HFFc6 (cell line): Measurements from ENCODE around the gene NFKBIL1. TPM values are rescaled to one million over a fixed set of nuclear protein-coding genes. Genes with fewer than 3 reads are reported as not detected.

ENCODE experiments used
- DNase-seq: peaks from one replicate; pipeline ENCODE4 v3.0.0-alpha.2; 2018
- H3K27ac Mint-ChIP-seq: 2 replicates; pipeline ENCODE4 v1.8.0; 2020; ENCODE audit warnings: mild to moderate bottlenecking, mixed read lengths
- H3K27me3 Mint-ChIP-seq: 2 replicates; pipeline ENCODE4 v1.8.0; 2021; ENCODE audit warnings: mild to moderate bottlenecking, moderate library complexity, mixed read lengths; ENCODE audit not compliant: insufficient read depth
- H3K36me3 Mint-ChIP-seq: 2 replicates; pipeline ENCODE4 v1.8.0; 2021; ENCODE audit warnings: low read depth, mixed read lengths
- H3K4me1 Mint-ChIP-seq: 2 replicates; pipeline ENCODE4 v1.8.0; 2020; ENCODE audit warnings: low read depth, mixed read lengths
- H3K4me3 Mint-ChIP-seq: 2 replicates; pipeline ENCODE4 v1.8.0; 2020; ENCODE audit warnings: mild to moderate bottlenecking, moderate library complexity, mixed read lengths
- H3K9me3 Mint-ChIP-seq: 2 replicates; pipeline ENCODE4 v1.8.0; 2020; ENCODE audit warnings: mild to moderate bottlenecking, mixed read lengths
- total RNA-seq, 6 experiments: library from RNA; stranded (reverse); fragmentation: NEBNext Ultra II Directional; extraction: Animal tissue kit (Norgen Biotek cat#: 25700); gene quantifications; 2 replicates in 1 of 6; 3 replicates in 5 of 6; pipeline ENCODE4 v1.2.3, GENCODE V29; 2021
- TF ChIP-seq, protein P1 (sequence below): fragments of 200-600 bp; sonication (generic); IDR thresholded peaks from 2 replicates; pipeline ENCODE4 v1.5.0; 2021; ENCODE audit warnings: antibody characterized with exemption, mild to moderate bottlenecking

The NFKBIL1 gene
- total RNA-seq, 6 experiments from 2014 or later = 11.8 to 15.9 (median 13.6) TPM

DNA sequence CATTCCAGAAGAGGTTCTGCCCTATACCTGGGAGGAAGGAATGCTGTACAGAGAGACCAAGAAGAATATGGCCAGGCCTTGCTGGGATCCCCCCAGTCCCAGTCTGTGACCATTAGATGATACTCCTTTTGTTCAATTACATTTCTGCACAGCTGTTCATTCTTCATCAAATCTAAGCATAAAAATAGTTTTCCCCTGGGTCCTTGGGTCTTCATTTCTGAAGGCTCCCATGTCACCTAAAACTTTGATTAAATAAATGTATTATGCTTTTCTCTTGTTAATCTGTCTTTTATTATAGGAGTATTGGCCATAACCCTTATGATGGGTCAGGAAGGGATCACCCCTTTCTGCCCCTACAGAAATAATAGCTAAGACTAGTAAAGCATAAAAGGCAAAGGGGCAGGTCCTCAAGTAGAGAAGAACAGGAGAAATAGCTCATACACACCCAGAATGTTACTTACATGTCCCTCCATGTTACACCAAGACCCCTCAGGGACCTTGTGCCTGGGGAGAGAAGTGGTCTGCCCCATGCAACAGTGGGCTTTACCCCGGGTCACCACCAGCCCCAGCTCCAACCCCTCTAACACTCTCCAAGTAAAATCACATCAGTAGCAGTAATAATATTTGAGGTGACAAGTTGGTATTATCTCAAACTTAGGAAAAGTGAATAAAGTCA, 22.6 kb downstream of the NFKBIL1 start:
- Mint-ChIP-seq H3K27ac (no peak overlapping the region), H3K9me3 (no peaks in the 10 kb centered on the region), H3K27me3 (peaks cover 8% of the 10 kb centered on the region), H3K36me3 (no peaks in the 10 kb centered on the region), H3K4me3 (no peak overlapping the region), H3K4me1 (peaks cover 13% of the 10 kb centered on the region; the same call in 1 of the 2 replicates)
- DNase-seq = no peak
- TF ChIP-seq, protein P1, sequence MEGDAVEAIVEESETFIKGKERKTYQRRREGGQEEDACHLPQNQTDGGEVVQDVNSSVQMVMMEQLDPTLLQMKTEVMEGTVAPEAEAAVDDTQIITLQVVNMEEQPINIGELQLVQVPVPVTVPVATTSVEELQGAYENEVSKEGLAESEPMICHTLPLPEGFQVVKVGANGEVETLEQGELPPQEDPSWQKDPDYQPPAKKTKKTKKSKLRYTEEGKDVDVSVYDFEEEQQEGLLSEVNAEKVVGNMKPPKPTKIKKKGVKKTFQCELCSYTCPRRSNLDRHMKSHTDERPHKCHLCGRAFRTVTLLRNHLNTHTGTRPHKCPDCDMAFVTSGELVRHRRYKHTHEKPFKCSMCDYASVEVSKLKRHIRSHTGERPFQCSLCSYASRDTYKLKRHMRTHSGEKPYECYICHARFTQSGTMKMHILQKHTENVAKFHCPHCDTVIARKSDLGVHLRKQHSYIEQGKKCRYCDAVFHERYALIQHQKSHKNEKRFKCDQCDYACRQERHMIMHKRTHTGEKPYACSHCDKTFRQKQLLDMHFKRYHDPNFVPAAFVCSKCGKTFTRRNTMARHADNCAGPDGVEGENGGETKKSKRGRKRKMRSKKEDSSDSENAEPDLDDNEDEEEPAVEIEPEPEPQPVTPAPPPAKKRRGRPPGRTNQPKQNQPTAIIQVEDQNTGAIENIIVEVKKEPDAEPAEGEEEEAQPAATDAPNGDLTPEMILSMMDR = no peak

DNA sequence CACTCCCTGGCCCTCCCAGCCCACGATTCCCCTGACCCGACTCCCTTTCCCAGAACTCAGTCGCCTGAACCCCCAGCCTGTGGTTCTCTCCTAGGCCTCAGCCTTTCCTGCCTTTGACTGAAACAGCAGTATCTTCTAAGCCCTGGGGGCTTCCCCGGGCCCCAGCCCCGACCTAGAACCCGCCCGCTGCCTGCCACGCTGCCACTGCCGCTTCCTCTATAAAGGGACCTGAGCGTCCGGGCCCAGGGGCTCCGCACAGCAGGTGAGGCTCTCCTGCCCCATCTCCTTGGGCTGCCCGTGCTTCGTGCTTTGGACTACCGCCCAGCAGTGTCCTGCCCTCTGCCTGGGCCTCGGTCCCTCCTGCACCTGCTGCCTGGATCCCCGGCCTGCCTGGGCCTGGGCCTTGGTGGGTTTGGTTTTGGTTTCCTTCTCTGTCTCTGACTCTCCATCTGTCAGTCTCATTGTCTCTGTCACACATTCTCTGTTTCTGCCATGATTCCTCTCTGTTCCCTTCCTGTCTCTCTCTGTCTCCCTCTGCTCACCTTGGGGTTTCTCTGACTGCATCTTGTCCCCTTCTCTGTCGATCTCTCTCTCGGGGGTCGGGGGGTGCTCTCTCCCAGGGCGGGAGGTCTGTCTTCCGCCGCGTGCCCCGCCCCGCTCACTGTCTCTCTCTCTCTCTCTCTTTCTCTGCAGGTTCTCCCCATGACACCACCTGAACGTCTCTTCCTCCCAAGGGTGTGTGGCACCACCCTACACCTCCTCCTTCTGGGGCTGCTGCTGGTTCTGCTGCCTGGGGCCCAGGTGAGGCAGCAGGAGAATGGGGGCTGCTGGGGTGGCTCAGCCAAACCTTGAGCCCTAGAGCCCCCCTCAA, 24.9 kb downstream of the NFKBIL1 start, which contains the start of gene LTA:
Gene LTA, plus strand, starts transcription at position 249 of the 871 bp plus-strand sequence. Its CDS starts 454 bp downstream, at position 703.
- Mint-ChIP-seq H3K4me3 (no peak within 1 kb of the TSS), H3K36me3 (no peaks in the 10 kb centered on the region), H3K9me3 (no peaks in the 10 kb centered on the region), H3K4me1 (peaks cover 27% of the 10 kb centered on the region), H3K27ac (no peak within 1 kb of the TSS), H3K27me3 (peaks cover 11% of the 10 kb centered on the region)
- TF ChIP-seq, protein P1 = no peak
- no peak for DNase-seq

DNA sequence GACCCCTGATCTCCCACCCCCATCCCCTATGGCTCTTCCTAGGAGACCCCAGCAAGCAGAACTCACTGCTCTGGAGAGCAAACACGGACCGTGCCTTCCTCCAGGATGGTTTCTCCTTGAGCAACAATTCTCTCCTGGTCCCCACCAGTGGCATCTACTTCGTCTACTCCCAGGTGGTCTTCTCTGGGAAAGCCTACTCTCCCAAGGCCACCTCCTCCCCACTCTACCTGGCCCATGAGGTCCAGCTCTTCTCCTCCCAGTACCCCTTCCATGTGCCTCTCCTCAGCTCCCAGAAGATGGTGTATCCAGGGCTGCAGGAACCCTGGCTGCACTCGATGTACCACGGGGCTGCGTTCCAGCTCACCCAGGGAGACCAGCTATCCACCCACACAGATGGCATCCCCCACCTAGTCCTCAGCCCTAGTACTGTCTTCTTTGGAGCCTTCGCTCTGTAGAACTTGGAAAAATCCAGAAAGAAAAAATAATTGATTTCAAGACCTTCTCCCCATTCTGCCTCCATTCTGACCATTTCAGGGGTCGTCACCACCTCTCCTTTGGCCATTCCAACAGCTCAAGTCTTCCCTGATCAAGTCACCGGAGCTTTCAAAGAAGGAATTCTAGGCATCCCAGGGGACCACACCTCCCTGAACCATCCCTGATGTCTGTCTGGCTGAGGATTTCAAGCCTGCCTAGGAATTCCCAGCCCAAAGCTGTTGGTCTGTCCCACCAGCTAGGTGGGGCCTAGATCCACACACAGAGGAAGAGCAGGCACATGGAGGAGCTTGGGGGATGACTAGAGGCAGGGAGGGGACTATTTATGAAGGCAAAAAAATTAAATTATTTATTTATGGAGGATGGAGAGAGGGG, 26.1 kb downstream of the NFKBIL1 start:
- TF ChIP-seq, protein P1 = no peak
- no peak for DNase-seq
- Mint-ChIP-seq H3K9me3 (no peaks in the 10 kb centered on the region), H3K4me3 (no peak overlapping the region), H3K36me3 (no peaks in the 10 kb centered on the region), H3K4me1 (peaks cover 27% of the 10 kb centered on the region), H3K27me3 (peaks cover 11% of the 10 kb centered on the region), H3K27ac (no peak overlapping the region)

DNA sequence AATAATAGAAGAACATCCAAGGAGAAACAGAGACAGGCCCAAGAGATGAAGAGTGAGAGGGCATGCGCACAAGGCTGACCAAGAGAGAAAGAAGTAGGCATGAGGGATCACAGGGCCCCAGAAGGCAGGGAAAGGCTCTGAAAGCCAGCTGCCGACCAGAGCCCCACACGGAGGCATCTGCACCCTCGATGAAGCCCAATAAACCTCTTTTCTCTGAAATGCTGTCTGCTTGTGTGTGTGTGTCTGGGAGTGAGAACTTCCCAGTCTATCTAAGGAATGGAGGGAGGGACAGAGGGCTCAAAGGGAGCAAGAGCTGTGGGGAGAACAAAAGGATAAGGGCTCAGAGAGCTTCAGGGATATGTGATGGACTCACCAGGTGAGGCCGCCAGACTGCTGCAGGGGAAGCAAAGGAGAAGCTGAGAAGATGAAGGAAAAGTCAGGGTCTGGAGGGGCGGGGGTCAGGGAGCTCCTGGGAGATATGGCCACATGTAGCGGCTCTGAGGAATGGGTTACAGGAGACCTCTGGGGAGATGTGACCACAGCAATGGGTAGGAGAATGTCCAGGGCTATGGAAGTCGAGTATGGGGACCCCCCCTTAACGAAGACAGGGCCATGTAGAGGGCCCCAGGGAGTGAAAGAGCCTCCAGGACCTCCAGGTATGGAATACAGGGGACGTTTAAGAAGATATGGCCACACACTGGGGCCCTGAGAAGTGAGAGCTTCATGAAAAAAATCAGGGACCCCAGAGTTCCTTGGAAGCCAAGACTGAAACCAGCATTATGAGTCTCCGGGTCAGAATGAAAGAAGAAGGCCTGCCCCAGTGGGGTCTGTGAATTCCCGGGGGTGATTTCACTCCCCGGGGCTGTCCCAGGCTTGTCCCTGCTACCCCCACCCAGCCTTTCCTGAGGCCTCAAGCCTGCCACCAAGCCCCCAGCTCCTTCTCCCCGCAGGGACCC, 27.0 kb downstream of the NFKBIL1 start:
- no peak overlapping the region for H3K27ac Mint-ChIP-seq
- no peak for DNase-seq
- H3K36me3 Mint-ChIP-seq = no peaks in the 10 kb centered on the region
- H3K4me1 Mint-ChIP-seq = peaks cover 27% of the 10 kb centered on the region
- no peak overlapping the region for H3K4me3 Mint-ChIP-seq
- H3K9me3 Mint-ChIP-seq = no peaks in the 10 kb centered on the region
- TF ChIP-seq, protein P1 = no peak
- H3K27me3 Mint-ChIP-seq = peaks cover 11% of the 10 kb centered on the region
